ENCODE measurements around the gene VPS18. TPM values are rescaled to one million over a fixed set of nuclear protein-coding genes. Genes with fewer than 3 reads are reported as not detected.

VPS18 gene
- total and polyA plus RNA-seq, 8 donors = 9.2 to 29.0 (median 13.6) TPM

DNA sequence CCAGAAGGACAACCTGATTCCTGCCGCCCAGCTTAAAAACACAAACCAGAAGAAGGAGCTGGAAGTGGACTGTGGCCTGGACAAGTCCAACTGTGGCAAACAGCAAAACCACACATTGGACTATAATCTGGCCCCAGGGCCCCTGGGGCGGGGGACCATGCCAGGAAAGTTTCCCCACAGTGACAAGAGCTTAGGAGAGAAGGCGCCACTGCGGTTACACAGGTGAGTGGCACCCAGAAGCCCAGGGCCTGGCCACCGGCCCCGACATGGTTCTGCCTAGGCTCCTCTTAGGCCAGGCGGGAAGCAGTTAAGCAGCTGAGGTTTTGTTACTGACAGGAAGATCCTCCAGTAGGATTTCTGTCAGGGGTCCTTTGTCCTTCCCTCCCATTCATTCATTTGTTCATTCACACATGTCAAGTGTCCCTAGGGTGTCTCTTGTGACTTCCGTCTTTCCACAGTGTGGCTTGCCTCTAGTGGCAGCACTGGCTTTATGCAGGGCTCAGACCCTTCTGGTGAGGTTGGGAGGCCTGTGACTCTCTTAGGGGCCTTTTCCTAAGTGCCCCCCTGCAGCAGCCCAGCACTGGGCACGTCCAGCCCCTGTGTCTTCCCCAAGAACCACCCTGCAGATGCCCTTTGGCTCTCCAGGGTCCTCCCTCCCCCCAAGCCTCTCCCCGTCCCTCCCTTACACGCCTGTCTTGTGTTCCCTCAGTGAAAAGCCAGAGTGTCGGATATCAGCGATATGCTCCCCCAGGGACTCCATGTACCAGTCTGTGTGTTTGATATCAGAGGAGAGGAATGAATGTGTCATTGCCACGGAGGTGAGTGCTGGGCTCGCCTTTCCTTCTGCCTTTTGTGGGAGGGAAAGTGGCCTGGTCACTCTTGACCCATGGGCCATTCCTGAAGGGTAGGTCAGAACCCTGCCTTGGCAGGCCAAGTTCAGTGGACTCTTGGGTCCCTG is 42.7 kb downstream of the VPS18 start:
- intact Hi-C loops (cut with DNase I) = no loop called here
- no peak for ATAC-seq

DNA sequence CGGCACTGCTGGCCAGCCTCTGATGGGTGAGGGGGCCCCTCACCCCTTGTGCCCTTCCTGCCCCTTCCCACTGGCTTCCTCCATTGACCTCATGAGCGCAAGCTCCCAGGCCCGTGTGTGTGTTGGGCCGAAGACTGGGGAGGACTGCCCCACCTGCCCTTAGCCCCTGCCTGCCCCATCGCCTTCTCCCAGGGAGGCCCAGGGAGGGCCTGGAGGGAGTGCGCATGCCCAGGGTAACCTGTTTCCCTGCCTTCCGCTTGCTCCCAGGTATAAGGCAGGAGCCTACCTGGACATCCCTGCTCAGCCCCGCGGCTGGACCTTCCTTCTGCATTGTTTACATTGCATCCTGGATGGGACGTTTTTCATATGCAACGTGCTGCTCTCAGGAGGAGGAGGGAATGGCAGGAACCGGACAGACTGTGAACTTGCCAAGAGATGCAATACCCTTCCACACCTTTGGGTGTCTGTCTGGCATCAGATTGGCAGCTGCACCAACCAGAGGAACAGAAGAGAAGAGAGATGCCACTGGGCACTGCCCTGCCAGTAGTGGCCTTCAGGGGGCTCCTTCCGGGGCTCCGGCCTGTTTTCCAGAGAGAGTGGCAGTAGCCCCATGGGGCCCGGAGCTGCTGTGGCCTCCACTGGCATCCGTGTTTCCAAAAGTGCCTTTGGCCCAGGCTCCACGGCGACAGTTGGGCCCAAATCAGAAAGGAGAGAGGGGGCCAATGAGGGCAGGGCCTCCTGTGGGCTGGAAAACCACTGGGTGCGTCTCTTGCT is 43.7 kb downstream of the VPS18 start:
- Histone ChIP-seq H3K4me1 (peaks cover 15 to 78% of the 10 kb centered on the region in 2 donors), H3K9me3 (no peaks in the 10 kb centered on the region), H3K27me3 (no peaks in the 10 kb centered on the region), H3K36me3 (peaks cover 0 to 11% of the 10 kb centered on the region in 2 donors), H3K27ac (peak overlapping the region in 1 of 2 donors; percentile 33), H3K4me3 (no peak overlapping the region)
- DNase-seq (peak in 1 of 4 donors; percentile 63), ATAC-seq (no peak)
- TF ChIP-seq, protein P1, sequence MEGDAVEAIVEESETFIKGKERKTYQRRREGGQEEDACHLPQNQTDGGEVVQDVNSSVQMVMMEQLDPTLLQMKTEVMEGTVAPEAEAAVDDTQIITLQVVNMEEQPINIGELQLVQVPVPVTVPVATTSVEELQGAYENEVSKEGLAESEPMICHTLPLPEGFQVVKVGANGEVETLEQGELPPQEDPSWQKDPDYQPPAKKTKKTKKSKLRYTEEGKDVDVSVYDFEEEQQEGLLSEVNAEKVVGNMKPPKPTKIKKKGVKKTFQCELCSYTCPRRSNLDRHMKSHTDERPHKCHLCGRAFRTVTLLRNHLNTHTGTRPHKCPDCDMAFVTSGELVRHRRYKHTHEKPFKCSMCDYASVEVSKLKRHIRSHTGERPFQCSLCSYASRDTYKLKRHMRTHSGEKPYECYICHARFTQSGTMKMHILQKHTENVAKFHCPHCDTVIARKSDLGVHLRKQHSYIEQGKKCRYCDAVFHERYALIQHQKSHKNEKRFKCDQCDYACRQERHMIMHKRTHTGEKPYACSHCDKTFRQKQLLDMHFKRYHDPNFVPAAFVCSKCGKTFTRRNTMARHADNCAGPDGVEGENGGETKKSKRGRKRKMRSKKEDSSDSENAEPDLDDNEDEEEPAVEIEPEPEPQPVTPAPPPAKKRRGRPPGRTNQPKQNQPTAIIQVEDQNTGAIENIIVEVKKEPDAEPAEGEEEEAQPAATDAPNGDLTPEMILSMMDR (IDR thresholded peaks at IDR 0.05) = peak in 1 of 2 donors; percentile 23
- intact Hi-C loops (cut with DNase I) = no loop called here

More for the DNA sequence above, 42.7 kb downstream of the VPS18 start:
- peaks cover 0 to 9% of the 10 kb centered on the region in 2 donors for H3K27me3 ChIP-seq
- H3K4me3 ChIP-seq = no peak overlapping the region
- TF ChIP-seq, protein P1 (IDR thresholded peaks at IDR 0.05) = peak in 1 of 2 donors; percentile 10
- H3K36me3 ChIP-seq = peaks cover 0 to 11% of the 10 kb centered on the region in 2 donors
- H3K4me1 ChIP-seq = peaks cover 10 to 78% of the 10 kb centered on the region in 2 donors
- peak in 1 of 4 donors; percentile 56 for DNase-seq
- no peaks in the 10 kb centered on the region for H3K9me3 ChIP-seq
- H3K27ac ChIP-seq = peak overlapping the region in 1 of 2 donors; percentile 33

DNA sequence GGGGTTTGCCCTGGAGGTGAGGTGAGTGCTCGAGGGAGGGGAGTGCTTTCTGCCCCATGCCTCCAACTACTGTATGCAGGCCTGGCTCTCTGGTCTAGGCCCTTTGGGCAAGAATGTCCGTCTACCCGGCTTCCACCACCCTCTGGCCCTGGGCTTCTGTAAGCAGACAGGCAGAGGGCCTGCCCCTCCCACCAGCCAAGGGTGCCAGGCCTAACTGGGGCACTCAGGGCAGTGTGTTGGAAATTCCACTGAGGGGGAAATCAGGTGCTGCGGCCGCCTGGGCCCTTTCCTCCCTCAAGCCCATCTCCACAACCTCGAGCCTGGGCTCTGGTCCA is 44.3 kb downstream of the VPS18 start:
- H3K27ac ChIP-seq = peak overlapping the region in 1 of 2 donors; percentile 18
- no peak overlapping the region for H3K4me3 ChIP-seq
- TF ChIP-seq, protein P1 (IDR thresholded peaks at IDR 0.05) = no peak

DNA sequence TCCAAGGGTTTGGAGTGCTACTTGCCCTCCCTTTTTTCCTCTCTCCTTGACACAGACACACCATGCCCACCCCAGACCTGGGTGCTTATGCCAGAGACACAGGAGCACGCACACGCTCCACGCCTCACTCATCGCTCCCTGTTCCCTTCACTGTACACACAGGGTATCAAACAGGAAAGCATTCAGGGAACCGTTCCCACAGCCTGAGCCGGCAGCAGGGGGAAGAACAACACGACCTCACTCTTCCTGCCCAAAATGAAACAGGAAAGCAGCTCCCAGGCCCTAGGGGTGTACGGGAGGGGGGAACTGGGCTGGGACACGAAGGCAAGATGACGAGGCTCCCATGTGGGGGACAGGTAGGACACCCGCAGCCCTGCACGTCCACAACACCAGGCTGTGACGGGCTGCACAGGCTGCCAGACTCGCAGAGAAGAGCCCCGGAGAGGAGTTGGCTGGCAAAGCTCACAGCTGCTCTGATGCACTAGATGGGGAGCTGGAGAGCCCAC is 46.1 kb downstream of the VPS18 start:
- Histone ChIP-seq H3K4me1 (peaks cover 16 to 60% of the 10 kb centered on the region in 2 donors), H3K27me3 (no peaks in the 10 kb centered on the region), H3K27ac (peak overlapping the region; percentile 89 to 93), H3K9me3 (no peaks in the 10 kb centered on the region), H3K36me3 (peaks cover 0 to 7% of the 10 kb centered on the region in 2 donors), H3K4me3 (peak overlapping the region in 1 of 2 donors; percentile 57)
- no peak for DNase-seq
- ATAC-seq = no peak
- intact Hi-C loops (cut with DNase I) = loop anchor here in 1 of 2 donors (5.0 kb wide), 1 partner anchor 72 kb away; no protein-coding TSS in a partner anchor
- TF ChIP-seq, protein P1 (IDR thresholded peaks at IDR 0.05) = no peak

More for the DNA sequence above, 44.3 kb downstream of the VPS18 start:
- Histone ChIP-seq H3K36me3 (peaks cover 0 to 11% of the 10 kb centered on the region in 2 donors), H3K27me3 (no peaks in the 10 kb centered on the region), H3K9me3 (no peaks in the 10 kb centered on the region), H3K4me1 (peaks cover 16 to 76% of the 10 kb centered on the region in 2 donors)
- DNase-seq (no peak), ATAC-seq (no peak)
- intact Hi-C loops (cut with DNase I) = no loop called here
